ENCODE measurements around the gene FAU.

DNA sequence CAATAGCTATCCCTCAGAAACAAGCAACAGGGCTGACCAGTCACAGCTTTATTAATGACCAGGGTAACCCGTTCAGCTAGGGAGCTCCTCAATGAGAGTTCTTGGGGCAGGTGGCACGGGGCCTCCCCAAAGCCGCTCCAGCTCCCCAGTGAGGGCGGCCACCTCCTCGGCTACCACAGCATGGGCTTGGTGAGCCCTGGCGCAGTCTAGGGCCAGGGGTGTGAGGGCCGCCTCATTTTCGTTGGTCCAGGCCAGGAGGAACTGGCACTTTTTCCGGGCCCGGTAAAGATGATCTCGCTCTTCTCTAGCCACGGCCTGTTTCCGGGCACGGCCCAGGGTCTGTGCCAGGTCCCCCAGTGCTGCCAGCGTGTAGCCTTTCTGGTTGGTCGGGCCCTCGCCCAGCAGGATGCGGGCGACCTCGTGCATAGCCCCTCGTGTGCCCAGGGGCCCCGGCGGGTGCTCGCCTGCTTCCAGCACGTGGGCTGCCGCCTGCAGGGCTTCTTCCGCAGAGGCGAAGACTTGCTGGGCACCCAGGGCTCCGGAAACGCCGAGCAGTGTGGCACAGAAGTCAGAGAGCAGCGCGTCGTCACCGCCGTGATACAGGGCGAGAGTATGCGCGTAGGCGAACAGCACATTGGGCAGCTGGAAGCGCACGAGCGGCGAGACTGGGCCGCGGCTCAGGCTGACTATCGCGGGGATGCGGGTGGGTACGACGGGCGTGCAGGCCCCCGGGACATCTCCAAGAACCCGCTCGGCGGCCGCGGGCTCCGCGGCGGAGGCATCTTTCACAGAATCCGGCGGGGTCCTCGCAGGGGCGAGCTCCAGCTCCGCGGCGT is 5.3 kb downstream of the FAU start:
- no peak for TF ChIP-seq CTCF (IDR thresholded peaks at IDR 0.05)
- TF ChIP-seq POLR2A (IDR thresholded peaks at IDR 0.05) = no peak

Measured in uterus (tissue), 2 donors.